Measurements from ENCODE around the gene GRK5.

- TF ChIP-seq GABPB2 (CRISPR knock-in tag; conservative IDR thresholded peaks at IDR 0.05) = no peak
- TF ChIP-seq ZNF253 (CRISPR knock-in tag; conservative IDR thresholded peaks at IDR 0.05) = no peak
- no peak for TF ChIP-seq CBFB (CRISPR knock-in tag; IDR thresholded peaks at IDR 0.05)
- no peak for TF ChIP-seq POLR2A (conservative IDR thresholded peaks at IDR 0.05)
These were observed 91.4 kb downstream of the GRK5 start for GRCh38 chr10:119298810-119299209.

Measured in K562 (cell line).